GM19397 (cell line): Measurements from ENCODE around the gene DMTF1.
"Not testable (repeated sequence)": the region's sequence is repeated elsewhere in the genome, so short reads cannot be mapped to it uniquely, and the experiment has no call there.

Experiments
- ATAC-seq: cut with Tn5 transposase; IDR thresholded peaks from one replicate; pipeline ENCODE4 v1.9.1; 2021; ENCODE audit warnings: mild to moderate bottlenecking, moderate library complexity; ENCODE audit not compliant: unreplicated experiment

Gene DMTF1, protein sequence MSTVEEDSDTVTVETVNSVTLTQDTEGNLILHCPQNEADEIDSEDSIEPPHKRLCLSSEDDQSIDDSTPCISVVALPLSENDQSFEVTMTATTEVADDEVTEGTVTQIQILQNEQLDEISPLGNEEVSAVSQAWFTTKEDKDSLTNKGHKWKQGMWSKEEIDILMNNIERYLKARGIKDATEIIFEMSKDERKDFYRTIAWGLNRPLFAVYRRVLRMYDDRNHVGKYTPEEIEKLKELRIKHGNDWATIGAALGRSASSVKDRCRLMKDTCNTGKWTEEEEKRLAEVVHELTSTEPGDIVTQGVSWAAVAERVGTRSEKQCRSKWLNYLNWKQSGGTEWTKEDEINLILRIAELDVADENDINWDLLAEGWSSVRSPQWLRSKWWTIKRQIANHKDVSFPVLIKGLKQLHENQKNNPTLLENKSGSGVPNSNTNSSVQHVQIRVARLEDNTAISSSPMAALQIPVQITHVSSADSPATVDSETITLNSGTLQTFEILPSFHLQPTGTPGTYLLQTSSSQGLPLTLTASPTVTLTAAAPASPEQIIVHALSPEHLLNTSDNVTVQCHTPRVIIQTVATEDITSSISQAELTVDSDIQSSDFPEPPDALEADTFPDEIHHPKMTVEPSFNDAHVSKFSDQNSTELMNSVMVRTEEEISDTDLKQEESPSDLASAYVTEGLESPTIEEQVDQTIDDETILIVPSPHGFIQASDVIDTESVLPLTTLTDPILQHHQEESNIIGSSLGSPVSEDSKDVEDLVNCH

GRCh38 chr7:87152112-87152896 lies at the start of gene DMTF1:
Gene DMTF1 (plus strand): TSS chr7:87152453. CDS start chr7:87164942, 12,489 bp downstream.
- peak; percentile 91 for ATAC-seq

- ATAC-seq: no peak
These were observed 46.9 kb upstream of the DMTF1 start for GRCh38 chr7:87105401-87105800.

DNA sequence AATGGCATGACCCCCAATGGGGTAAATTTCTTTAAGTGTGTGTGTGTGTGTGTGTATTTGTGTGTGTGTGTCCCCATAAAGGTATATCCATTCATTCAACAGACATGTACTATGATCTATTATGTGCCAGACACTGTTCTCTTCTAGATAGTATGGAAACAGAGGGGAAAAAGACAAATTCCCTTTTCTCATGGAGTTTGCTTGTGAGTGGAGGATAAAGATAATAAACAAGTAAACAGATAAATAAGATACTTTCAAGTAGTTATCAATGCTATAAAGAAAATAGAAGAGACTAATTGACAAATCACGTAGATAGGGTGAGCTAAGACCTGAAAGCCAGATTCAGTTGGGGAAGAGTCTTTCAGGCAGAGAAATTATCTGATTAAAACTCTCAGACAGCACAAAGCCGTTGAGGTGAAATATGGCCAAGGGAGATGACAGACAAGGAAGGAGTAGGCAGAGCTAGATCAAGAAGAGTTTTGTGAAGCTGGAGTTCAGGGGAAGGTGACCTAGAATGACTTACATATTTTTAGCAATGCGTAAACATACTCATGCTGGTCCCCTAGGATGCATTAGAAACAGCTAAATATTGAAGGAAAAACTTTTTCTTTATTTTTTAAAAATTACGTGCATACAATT lies 45.2 kb upstream of the DMTF1 start:
- ATAC-seq: no peak

DNA sequence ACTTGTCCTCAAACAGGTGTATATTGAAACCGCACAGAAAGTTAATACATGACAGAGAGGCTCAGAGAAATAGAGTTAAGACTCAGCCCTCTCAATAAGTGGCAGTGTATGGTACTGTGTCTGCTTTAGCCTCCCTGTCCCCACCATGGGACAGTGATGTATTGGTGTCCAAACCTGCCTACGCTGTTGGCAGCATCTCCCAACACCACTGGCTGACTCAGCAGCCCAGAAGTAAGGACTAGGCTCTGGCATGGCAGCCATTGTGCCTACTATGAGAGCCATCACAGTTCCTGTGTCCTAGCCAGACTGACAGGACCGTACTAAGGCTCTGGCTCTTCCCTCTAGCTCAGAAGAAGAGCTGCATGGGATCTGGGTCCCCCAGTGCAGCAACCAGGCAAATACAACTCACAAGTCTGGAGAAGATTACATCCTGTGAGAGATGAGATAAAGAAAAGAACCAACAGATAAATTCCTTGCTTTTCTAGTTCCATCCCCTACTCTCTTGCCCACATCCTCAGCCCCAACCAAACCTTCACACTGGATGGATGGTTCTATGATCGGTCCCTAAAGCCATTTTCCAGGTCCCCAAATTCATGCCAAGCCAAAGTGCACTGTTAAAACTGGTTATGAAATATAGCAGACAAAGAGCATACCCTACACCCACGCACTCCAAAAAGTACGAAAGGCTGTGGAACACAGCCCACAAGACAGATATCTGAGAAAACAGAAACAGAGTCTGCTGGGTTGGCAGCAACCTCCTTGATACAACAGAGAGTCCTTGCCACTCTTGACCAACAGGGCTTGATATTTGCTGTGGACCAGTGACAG lies 44.1 kb upstream of the DMTF1 start:
- no peak for ATAC-seq

DNA sequence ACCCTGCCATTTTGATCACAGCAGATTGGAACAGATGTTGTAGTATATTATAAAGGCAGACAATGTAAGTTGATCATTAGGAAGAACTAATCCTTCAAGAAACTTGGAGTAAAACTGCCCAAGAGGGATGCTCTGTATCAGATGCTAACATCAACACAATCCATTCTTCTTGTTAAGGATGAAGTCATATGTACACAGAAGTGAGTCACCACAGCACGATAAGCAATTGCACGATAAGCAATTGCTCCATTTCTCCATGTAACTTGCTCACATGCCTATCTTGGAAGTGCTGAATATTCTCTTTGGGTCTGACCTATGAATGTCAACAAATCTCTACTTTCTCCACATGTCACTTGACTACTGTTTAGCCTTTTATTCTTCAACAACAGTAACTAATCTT lies 41.5 kb upstream of the DMTF1 start:
- ATAC-seq: no peak

GRCh38 chr7:87111877-87112276 lies 40.4 kb upstream of the DMTF1 start:
- no peak for ATAC-seq

GRCh38 chr7:87113077-87113476 lies 39.2 kb upstream of the DMTF1 start:
- ATAC-seq: no peak

- ATAC-seq: not testable (repeated sequence)
These were observed 38.3 kb upstream of the DMTF1 start for GRCh38 chr7:87113904-87114303.

GRCh38 chr7:87115772-87116171 lies 36.5 kb upstream of the DMTF1 start:
- not testable (repeated sequence) for ATAC-seq

GRCh38 chr7:87116315-87116714 lies 35.9 kb upstream of the DMTF1 start:
- ATAC-seq: no peak

DNA sequence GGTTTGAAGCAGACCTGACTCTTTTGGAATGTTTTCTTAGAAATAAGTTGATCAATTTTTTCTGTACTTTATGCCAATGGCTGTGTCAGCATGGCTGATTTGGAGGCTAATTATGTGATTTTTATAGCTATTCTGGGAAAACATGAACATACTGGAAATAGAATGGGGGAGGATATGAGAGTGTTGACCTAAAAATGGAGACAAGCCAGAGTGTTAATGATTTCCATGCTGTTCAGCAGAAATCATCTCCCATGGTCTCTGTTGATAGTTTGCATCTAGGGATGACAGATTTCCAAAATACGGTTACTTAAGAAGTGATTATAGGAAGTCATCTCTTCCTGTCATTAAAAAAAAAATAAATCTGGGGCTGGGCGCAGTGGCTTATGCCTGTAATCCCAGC lies 32.7 kb upstream of the DMTF1 start:
- ATAC-seq: no peak

- no peak for ATAC-seq
These were observed 29.1 kb upstream of the DMTF1 start for GRCh38 chr7:87123105-87123504.

GRCh38 chr7:87127019-87127418 lies 25.2 kb upstream of the DMTF1 start:
- no peak for ATAC-seq

DNA sequence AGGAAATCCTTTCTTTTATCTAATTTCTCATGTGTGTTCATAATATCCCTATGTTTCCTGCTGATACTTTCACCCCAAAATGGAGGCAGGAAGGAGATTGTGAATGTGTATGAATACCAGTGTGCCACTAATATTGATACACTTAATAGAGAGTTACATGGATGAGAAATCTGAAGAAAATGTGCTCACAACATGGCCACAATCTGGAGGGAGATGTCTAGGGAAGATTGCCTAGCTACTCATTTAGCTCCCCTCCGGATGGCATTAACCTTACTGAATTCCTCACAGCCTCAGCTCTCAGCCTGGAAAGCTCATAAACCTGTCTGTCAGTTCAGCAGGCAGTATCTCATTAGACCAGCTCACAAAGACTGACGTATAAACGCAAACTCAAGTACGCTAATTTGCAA lies 23.4 kb upstream of the DMTF1 start:
- no peak for ATAC-seq

DNA sequence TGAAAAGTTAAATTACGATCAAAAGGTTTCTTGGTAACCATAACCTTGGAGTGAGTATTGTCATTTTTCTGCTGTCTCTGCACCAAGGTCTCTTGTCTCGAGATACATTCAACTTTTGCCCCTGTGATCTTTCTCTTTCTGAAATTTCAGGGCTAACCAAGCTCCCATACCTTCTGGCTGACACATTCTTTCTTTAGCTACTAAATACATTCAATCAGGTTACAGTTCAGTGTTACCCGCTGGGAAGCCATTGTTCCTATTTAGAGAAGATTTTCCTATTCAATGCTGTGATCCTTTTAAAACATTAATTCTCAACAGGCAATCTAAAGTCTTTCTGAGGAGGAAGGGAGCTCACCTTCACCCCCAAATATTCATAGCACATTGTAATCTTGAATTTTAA lies 22.9 kb upstream of the DMTF1 start:
- ATAC-seq: no peak

DNA sequence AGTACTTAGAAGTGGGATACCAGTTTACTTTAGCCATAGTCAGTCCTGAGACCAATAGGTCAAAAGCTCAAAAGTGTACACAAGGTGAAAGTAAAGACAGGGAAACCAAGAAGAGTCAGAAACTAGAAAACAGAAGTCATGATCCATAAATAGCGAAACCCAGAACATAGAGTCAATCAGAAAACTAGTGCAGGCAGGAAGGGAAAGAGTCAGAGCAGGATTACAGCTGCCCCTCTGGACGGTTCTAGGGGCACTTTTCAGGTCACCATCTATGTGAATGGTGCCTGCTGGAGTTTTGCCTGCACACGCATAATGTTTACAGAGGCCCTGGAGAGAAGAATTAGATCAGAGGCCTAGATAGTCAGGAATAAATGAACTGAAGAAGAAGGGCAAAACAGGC lies 22.4 kb upstream of the DMTF1 start:
- peak; percentile 93 for ATAC-seq

- no peak for ATAC-seq
These were observed 20.5 kb upstream of the DMTF1 start for GRCh38 chr7:87131771-87132170.

- no peak for ATAC-seq
These were observed 15.0 kb upstream of the DMTF1 start for GRCh38 chr7:87137271-87137670.

GRCh38 chr7:87139514-87139913 lies 12.7 kb upstream of the DMTF1 start:
- no peak for ATAC-seq

DNA sequence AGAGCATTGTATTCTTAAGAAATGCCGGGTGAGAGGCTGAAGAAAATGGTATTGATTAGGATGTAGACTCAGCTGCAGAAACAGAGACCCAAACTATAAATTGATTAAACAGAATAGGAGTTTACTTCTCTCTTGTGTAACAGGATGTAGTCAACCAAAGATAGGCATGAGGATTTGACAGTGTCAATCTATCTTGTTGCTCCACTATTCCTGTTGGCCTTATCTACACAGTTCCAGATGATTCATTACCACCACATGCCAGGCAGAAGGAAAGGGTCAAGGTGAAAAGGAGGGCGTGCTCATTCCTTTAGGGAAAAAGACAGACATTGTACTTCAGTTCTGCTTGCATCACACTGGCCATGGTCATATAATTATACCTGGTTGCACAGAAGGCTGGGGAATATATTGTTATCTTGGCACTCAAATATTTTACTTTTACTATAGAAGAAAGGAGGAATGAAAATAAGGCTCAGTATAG lies 11.9 kb upstream of the DMTF1 start:
- ATAC-seq: no peak
